ENCODE data around the gene PIP4K2B.
"Not testable (repeated sequence)": the region's sequence is repeated elsewhere in the genome, so short reads cannot be mapped to it uniquely, and the experiment has no call there.

PIP4K2B gene

DNA sequence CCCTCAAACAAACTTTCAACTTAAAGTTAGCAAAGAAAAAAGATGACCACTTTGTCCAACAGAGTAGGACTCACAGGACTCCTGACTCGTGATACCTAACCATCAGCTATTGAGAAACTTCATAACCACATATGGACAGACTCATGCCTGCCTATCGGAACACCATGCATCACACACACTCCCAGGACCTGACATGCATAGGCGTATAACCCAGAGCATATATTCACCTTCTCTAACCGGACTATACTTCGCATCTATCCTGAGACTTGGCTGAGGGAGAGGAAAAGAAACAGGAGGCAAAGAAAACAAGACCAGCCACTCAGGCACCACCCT lies 2.2 kb downstream of the PIP4K2B start:
- Histone ChIP-seq H3K4me3 (ENCODE audit: low read length) (peak overlapping the region; percentile 82), H3K36me3 (ENCODE audit: control insufficient read depth, insufficient read depth, low read length, severe bottlenecking) (peaks cover 18% of the 10 kb centered on the region)

DNA sequence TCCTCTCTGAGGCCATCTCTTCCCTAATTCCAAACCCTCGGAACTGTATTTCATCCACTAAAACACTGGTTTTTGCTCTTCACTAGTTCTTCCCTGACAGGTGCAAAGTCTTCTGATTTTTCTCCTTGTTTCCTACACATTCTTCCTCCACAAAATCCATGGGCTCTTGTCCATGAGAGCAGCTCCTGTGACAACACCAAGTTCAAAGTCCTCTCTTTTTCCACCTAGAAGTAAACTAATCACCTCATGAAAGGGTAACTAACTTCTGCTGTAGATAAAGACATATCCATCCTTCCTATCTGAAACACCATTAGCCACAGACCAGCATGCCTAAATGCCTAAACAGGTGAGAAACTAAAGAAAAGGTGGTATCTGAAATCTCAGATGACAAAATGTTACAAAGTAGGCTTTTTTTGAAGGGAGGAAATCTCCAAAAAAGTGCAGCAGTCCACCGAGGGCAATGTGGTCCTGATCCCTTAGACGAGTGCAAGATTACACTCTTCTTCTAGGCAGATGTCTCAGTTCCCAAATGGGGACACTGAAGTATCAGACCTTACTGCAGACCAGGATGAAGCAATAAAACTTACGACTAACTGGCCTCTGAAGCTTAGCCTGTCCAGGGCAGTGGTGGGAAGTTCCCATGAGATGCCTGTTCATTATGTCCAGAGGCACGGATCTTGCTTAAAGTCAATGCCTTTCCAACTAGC lies 2.8 kb downstream of the PIP4K2B start:
- no peak for DNase-seq (ENCODE audit: low read depth)
- Histone ChIP-seq H3K4me1 (ENCODE audit: control insufficient read depth, insufficient read depth, low read length) (peaks cover 32% of the 10 kb centered on the region), H3K36me3 (ENCODE audit: control insufficient read depth, insufficient read depth, low read length, severe bottlenecking) (peaks cover 15% of the 10 kb centered on the region), H3K9me3 (ENCODE audit: control insufficient read depth, low read length) (no peaks in the 10 kb centered on the region), H3K27me3 (replicated peaks; ENCODE audit: control insufficient read depth, insufficient read depth, low read length) (no peaks in the 10 kb centered on the region), H3K4me3 (ENCODE audit: low read length) (peak overlapping the region; percentile 82), H3K9ac (ENCODE audit: low read length) (peak overlapping the region; percentile 87)

More for the DNA sequence above, 2.2 kb downstream of the PIP4K2B start:
- peak overlapping the region; percentile 87 for H3K9ac ChIP-seq (ENCODE audit: low read length)
- peak; percentile 39 for DNase-seq (ENCODE audit: low read depth)
- H3K27me3 ChIP-seq (replicated peaks; ENCODE audit: control insufficient read depth, insufficient read depth, low read length): no peaks in the 10 kb centered on the region
- peaks cover 32% of the 10 kb centered on the region for H3K4me1 ChIP-seq (ENCODE audit: control insufficient read depth, insufficient read depth, low read length)
- H3K9me3 ChIP-seq (ENCODE audit: control insufficient read depth, low read length): no peaks in the 10 kb centered on the region

DNA sequence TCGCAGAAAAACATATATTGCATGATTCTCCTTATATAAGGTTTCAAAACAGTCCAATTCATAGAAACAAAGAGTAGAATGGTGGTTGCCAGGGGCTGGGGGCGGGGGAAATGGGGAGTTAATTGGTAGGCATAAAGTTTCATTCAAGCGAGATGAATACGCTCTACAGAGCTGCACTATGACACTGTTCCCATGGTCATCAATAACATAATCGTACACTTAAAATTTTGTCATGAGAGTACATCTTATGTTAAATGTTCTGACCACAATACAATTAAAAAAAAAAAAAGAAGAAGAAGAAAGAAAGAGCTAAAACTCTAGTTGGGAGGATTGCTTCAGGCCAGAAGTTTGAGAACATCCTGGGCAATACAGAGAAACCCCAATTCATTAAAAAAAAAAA lies 5.1 kb downstream of the PIP4K2B start:
- no peak overlapping the region for H3K9ac ChIP-seq (ENCODE audit: low read length)
- H3K4me3 ChIP-seq (ENCODE audit: low read length): no peak overlapping the region
- peaks cover 32% of the 10 kb centered on the region for H3K4me1 ChIP-seq (ENCODE audit: control insufficient read depth, insufficient read depth, low read length)
- no peaks in the 10 kb centered on the region for H3K27me3 ChIP-seq (replicated peaks; ENCODE audit: control insufficient read depth, insufficient read depth, low read length)
- peaks cover 8% of the 10 kb centered on the region for H3K36me3 ChIP-seq (ENCODE audit: control insufficient read depth, insufficient read depth, low read length, severe bottlenecking)
- no peak for DNase-seq (ENCODE audit: low read depth)
- H3K9me3 ChIP-seq (ENCODE audit: control insufficient read depth, low read length): no peaks in the 10 kb centered on the region

DNA sequence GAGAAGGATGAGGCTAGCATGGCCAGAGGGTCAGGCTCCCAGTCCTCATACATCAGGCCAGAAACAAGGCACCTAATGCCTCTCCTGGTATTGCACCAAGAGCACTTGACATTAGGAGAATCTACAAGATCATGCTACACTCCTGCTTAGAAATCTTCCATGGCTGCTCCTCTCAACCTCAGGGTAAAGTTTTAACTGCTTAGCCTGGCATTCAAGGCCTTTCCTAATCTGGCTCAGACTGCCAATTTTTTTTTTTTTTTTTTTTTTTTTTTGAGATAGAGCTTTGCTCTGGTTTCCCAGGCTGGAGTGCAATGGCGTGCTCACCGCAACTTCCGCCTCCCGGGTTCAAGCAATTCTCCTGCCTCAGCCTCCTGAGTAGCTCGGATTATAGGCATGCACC lies 8.2 kb downstream of the PIP4K2B start:
- H3K9ac ChIP-seq (ENCODE audit: low read length): no peak overlapping the region
- DNase-seq (ENCODE audit: low read depth): no peak
- no peaks in the 10 kb centered on the region for H3K9me3 ChIP-seq (ENCODE audit: control insufficient read depth, low read length)
- H3K27me3 ChIP-seq (replicated peaks; ENCODE audit: control insufficient read depth, insufficient read depth, low read length): no peaks in the 10 kb centered on the region
- no peak overlapping the region for H3K4me3 ChIP-seq (ENCODE audit: low read length)
- H3K36me3 ChIP-seq (ENCODE audit: control insufficient read depth, insufficient read depth, low read length, severe bottlenecking): peaks cover 15% of the 10 kb centered on the region
- peaks cover 12% of the 10 kb centered on the region for H3K4me1 ChIP-seq (ENCODE audit: control insufficient read depth, insufficient read depth, low read length)

DNA sequence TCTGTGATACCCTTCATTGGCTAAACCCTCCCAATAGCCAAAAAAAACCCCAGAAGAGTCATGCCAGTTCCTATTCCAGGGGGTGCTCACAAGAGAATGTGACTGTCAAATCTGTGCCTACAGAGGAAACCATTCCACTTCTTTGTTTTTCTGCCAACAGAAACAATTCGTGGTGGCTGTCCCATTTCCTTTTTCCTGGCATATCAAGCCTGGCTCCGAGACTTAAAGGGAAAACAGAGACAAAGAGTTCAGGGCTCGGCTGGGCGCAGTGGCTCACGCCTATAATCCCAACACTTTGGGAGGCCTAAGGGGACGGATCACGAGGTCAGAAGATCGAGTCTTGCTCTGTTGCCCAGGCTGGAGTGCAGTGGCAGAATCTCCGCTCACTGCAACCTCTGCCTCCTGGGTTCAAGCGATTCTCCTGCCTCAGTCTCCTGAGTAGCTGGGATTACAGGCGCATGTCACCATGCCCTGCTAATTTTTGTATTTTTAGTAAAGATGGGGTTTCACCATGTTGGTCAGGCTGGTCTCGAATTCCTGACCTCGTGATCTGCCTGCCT lies 9.1 kb downstream of the PIP4K2B start:
- DNase-seq (ENCODE audit: low read depth); H3K4me3 ChIP-seq (ENCODE audit: low read length): not testable (repeated sequence)
- H3K36me3 ChIP-seq (ENCODE audit: control insufficient read depth, insufficient read depth, low read length, severe bottlenecking): peaks cover 19% of the 10 kb centered on the region

DNA sequence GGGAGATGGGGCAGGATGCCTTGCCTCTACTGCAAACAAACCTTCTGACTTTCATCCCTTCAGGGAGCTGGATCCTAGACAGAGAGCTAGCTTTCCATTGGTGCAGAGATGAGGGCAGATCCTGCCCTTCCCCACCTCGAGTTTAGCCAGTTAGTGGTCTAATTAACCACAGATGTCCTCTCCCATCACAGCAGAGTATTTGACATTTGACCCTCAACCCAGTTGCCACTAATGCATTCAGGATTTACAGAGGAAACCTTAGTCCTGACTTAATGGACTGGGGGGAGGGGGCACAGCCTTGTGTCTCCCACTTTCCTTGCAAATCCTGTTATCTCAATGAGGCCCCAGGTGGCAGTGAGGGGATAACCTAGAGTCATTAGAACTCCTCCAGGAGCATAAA lies 10.2 kb downstream of the PIP4K2B start:
- no peak overlapping the region for H3K4me3 ChIP-seq (ENCODE audit: low read length)
- H3K9ac ChIP-seq (ENCODE audit: low read length): no peak overlapping the region
- H3K27me3 ChIP-seq (replicated peaks; ENCODE audit: control insufficient read depth, insufficient read depth, low read length): no peaks in the 10 kb centered on the region
- peaks cover 11% of the 10 kb centered on the region for H3K4me1 ChIP-seq (ENCODE audit: control insufficient read depth, insufficient read depth, low read length)
- no peaks in the 10 kb centered on the region for H3K9me3 ChIP-seq (ENCODE audit: control insufficient read depth, low read length)
- H3K36me3 ChIP-seq (ENCODE audit: control insufficient read depth, insufficient read depth, low read length, severe bottlenecking): peaks cover 29% of the 10 kb centered on the region
- DNase-seq (ENCODE audit: low read depth): peak; percentile 19

More for the DNA sequence above, 9.1 kb downstream of the PIP4K2B start:
- H3K27me3 ChIP-seq (replicated peaks; ENCODE audit: control insufficient read depth, insufficient read depth, low read length); H3K9me3 ChIP-seq (ENCODE audit: control insufficient read depth, low read length); H3K9ac ChIP-seq (ENCODE audit: low read length): not testable (repeated sequence)
- H3K4me1 ChIP-seq (ENCODE audit: control insufficient read depth, insufficient read depth, low read length): peaks cover 11% of the 10 kb centered on the region

DNA sequence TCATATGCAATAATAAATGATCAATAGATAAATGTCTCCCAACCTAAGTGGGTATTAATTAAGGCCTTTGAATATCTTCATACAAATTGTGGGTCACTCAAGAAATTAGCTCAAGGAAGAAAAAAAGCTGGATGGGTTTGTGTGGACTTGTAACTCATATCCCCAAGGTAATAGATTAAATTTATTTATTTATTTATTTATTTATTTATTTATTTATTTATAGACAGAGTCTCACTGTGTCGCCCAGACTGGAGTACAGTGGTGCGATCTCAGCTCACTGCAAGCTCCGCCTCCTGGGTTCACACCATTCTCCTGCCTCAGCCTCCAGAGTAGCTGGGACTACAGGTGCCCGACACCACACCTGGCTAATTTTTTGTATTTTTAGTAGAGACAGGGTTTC lies 11.4 kb downstream of the PIP4K2B start:
- H3K9me3 ChIP-seq (ENCODE audit: control insufficient read depth, low read length); H3K9ac ChIP-seq (ENCODE audit: low read length); H3K27me3 ChIP-seq (replicated peaks; ENCODE audit: control insufficient read depth, insufficient read depth, low read length); H3K4me3 ChIP-seq (ENCODE audit: low read length); DNase-seq (ENCODE audit: low read depth): not testable (repeated sequence)
- peaks cover 11% of the 10 kb centered on the region for H3K4me1 ChIP-seq (ENCODE audit: control insufficient read depth, insufficient read depth, low read length)
- peaks cover 41% of the 10 kb centered on the region for H3K36me3 ChIP-seq (ENCODE audit: control insufficient read depth, insufficient read depth, low read length, severe bottlenecking)

DNA sequence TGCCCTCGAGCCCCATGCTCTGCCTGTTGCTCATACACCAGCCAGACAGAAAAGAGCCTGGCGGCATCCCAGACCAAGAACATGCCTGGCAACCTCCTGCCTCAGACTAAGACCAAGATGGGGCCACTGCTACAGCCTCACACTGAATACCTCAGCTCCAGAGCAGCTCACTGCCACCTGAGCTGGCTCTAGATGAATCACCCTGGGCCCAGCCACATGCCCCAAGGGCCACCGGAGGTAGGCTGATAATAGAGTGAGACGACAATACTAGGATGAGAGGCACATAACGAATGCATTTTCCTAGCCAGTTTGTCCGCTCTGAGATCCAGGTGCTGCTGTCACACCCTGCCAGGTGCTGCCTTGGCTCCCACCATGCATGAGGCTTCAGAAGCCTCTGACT lies 13.0 kb downstream of the PIP4K2B start:
- no peak overlapping the region for H3K4me3 ChIP-seq (ENCODE audit: low read length)
- no peaks in the 10 kb centered on the region for H3K9me3 ChIP-seq (ENCODE audit: control insufficient read depth, low read length)
- H3K4me1 ChIP-seq (ENCODE audit: control insufficient read depth, insufficient read depth, low read length): peaks cover 11% of the 10 kb centered on the region
- no peaks in the 10 kb centered on the region for H3K27me3 ChIP-seq (replicated peaks; ENCODE audit: control insufficient read depth, insufficient read depth, low read length)
- no peak for DNase-seq (ENCODE audit: low read depth)
- no peak overlapping the region for H3K9ac ChIP-seq (ENCODE audit: low read length)
- H3K36me3 ChIP-seq (ENCODE audit: control insufficient read depth, insufficient read depth, low read length, severe bottlenecking): peaks cover 54% of the 10 kb centered on the region

DNA sequence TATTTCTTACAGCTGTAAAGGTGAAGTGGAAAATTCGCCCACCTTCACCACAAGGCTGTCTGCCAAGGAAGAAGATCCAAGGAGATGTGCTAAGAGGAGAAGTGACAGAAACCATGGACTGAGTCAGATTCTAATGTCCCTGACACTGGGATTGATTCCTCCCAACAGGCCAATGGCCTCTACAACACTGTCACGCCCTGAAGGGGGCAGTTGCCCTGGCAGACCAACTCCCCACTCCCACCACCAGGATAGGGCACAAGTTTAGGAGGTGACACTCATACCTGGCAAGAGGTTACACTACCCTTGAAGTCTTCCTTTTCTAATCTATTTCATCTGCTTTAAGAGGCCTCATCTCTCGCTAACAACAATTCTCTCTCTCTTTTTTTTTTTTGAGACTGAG lies 16.1 kb downstream of the PIP4K2B start:
- no peaks in the 10 kb centered on the region for H3K9me3 ChIP-seq (ENCODE audit: control insufficient read depth, low read length)
- H3K36me3 ChIP-seq (ENCODE audit: control insufficient read depth, insufficient read depth, low read length, severe bottlenecking): peaks cover 85% of the 10 kb centered on the region
- H3K9ac ChIP-seq (ENCODE audit: low read length): no peak overlapping the region
- no peaks in the 10 kb centered on the region for H3K27me3 ChIP-seq (replicated peaks; ENCODE audit: control insufficient read depth, insufficient read depth, low read length)
- DNase-seq (ENCODE audit: low read depth): no peak
- no peaks in the 10 kb centered on the region for H3K4me1 ChIP-seq (ENCODE audit: control insufficient read depth, insufficient read depth, low read length)
- H3K4me3 ChIP-seq (ENCODE audit: low read length): no peak overlapping the region

DNA sequence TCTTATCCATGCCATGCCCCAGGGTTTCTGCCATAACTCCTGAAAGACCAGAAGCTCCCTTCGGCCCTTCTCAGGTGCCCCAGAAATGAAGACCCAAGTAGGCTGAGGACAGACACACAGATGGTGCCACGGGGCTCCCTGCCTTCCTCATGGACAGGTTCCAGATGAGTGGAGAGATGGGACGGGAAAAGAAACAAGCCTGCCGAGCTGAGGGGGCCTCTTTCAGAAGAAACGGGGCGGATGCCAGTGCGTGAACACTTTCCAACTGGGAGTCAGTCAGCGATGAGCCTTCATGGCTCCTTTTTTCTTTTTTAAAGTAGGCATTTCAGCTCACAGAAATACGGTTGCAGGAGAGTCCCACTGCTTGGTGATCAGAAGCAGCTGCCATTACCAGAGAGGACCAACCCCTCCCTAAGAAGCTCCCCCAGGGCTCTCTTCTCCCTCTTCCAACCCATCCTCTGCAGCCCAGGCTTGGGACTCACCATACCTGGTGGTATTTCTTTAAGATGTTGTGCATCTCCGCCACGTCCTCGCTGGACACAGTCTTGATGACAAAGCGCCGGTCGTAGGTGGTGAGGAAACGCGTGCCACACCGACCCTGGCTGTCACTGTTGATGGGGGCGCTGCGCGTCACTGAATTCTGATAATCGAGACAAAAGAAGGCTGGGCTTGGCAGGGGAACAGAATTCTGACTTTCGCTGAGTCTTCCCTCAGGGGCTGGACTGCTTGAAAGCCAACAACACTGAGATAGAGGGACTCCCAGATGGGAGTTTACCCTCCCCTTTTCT lies 19.2 kb downstream of the PIP4K2B start:
- Histone ChIP-seq H3K9ac (ENCODE audit: low read length) (no peak overlapping the region), H3K4me3 (ENCODE audit: low read length) (no peak overlapping the region), H3K9me3 (ENCODE audit: control insufficient read depth, low read length) (no peaks in the 10 kb centered on the region), H3K4me1 (ENCODE audit: control insufficient read depth, insufficient read depth, low read length) (no peaks in the 10 kb centered on the region), H3K36me3 (ENCODE audit: control insufficient read depth, insufficient read depth, low read length, severe bottlenecking) (peaks cover 96% of the 10 kb centered on the region), H3K27me3 (replicated peaks; ENCODE audit: control insufficient read depth, insufficient read depth, low read length) (no peaks in the 10 kb centered on the region)
- no peak for DNase-seq (ENCODE audit: low read depth)

DNA sequence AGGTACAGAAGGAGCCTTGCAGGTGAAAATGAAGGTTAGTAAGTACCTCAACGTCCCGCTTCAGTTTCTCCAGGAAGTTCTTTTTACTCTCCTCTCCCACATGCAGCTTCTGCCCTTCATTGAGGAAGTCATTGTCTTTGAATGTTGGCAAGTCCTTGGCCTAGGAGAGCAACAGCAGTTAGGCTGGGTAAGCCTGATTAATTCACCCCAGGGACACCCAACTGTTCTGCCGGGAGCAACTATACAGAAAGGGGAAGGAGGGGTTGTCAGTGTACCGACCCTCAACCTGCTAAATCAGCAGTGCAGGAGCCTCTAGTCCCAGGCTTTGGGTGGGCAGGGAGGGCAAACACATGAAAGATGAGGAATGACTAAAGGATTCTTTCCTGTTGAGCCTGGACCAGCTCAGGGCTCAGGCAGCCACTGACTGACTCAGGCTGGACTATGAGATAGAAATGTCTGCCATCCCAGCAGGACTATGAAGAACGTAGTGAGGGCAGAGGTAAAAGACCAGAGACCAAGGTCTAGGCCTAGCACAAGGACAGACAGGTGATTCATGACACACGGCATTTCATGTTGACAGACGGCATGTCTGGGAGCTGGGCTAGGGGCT lies 21.6 kb downstream of the PIP4K2B start:
- no peak overlapping the region for H3K9ac ChIP-seq (ENCODE audit: low read length)
- no peaks in the 10 kb centered on the region for H3K4me1 ChIP-seq (ENCODE audit: control insufficient read depth, insufficient read depth, low read length)
- H3K9me3 ChIP-seq (ENCODE audit: control insufficient read depth, low read length): no peaks in the 10 kb centered on the region
- peaks cover 95% of the 10 kb centered on the region for H3K36me3 ChIP-seq (ENCODE audit: control insufficient read depth, insufficient read depth, low read length, severe bottlenecking)
- DNase-seq (ENCODE audit: low read depth): no peak
- H3K27me3 ChIP-seq (replicated peaks; ENCODE audit: control insufficient read depth, insufficient read depth, low read length): no peaks in the 10 kb centered on the region
- H3K4me3 ChIP-seq (ENCODE audit: low read length): no peak overlapping the region

All from adipocyte (in vitro differentiated cells).